RWPE2 (cell line): ENCODE measurements around the gene ODAM.
"Not testable (repeated sequence)": the region's sequence is repeated elsewhere in the genome, so short reads cannot be mapped to it uniquely, and the experiment has no call there.

Experiments
- ATAC-seq: fragments of 200-7000 bp; cut with Tn5 transposase; 3 replicates; pipeline ENCODE4 v1.9.1; 2021; ENCODE audit warnings: low read depth
- DNase-seq: peaks from one replicate; pipeline ENCODE4 v3.0.0-alpha.2; 2020; ENCODE audit warnings: low spot score
- H3K27ac ChIP-seq: fragments of 450-650 bp; 2 replicates; pipeline ENCODE4 v1.5.1; 2017; ENCODE audit warnings: mild to moderate bottlenecking; ENCODE audit not compliant: poor library complexity, severe bottlenecking
- H3K27me3 ChIP-seq: fragments of 250-450 bp; sonication (Bioruptor Pico); 2 replicates; pipeline ENCODE4 v1.5.1; 2021; ENCODE audit warnings: mild to moderate bottlenecking, moderate library complexity; ENCODE audit not compliant: insufficient read depth, poor library complexity, severe bottlenecking
- H3K36me3 ChIP-seq: fragments of 250-450 bp; sonication (Bioruptor Pico); 2 replicates; pipeline ENCODE4 v1.5.1; 2020; ENCODE audit warnings: low read depth, mild to moderate bottlenecking, moderate library complexity
- H3K4me1 ChIP-seq: fragments of 250-450 bp; sonication (Bioruptor Pico); 2 replicates; pipeline ENCODE4 v1.5.1; 2021; ENCODE audit warnings: mild to moderate bottlenecking, moderate library complexity; ENCODE audit not compliant: insufficient read depth, poor library complexity, severe bottlenecking
- H3K4me3 ChIP-seq: fragments of 250-450 bp; sonication (Bioruptor Pico); 2 replicates; pipeline ENCODE4 v1.5.1; 2021; ENCODE audit warnings: mild to moderate bottlenecking, moderate library complexity; ENCODE audit not compliant: severe bottlenecking
- H3K9me3 ChIP-seq: fragments of 250-450 bp; sonication (Bioruptor Pico); 2 replicates; pipeline ENCODE4 v1.5.1; 2021; ENCODE audit warnings: mild to moderate bottlenecking, moderate library complexity; ENCODE audit not compliant: severe bottlenecking
- TF ChIP-seq, protein P1 (sequence below): fragments of 450-650 bp; IDR thresholded peaks from one replicate; pipeline ENCODE4 v1.5.1; 2017; ENCODE audit warnings: mild to moderate bottlenecking, moderate library complexity; ENCODE audit not compliant: poor library complexity, severe bottlenecking

ODAM gene

GRCh38 chr4:70221818-70222217, 26.3 kb downstream of the ODAM start:
- H3K4me3 ChIP-seq, H3K27ac ChIP-seq, H3K9me3 ChIP-seq, H3K4me1 ChIP-seq, H3K27me3 ChIP-seq, ATAC-seq, DNase-seq, H3K36me3 ChIP-seq: not testable (repeated sequence)

DNA sequence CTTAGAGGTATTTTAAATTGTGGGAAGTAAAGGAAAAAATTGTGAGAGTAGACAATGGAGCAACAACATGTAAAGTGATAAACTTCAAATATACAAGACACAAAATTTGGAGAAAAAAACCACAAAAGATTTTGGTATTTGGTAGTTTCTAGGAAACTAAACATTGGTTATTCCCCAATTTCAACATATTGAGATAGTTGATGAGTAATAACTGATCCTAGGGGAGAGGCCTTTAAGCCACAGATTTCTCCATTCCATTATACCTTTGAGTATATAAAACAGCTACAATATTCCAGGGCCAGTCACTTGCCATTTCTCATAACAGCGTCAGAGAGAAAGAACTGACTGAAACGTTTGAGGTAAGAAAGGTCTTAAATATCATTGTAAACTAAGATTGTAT, 30.3 kb downstream of the ODAM start, which contains the start of gene FDCSP:
TSS of gene FDCSP (plus strand) at position 301 of the 400 bp plus-strand sequence. CDS start 5,071 bp downstream, outside the sequence.
- ATAC-seq, result no peak
- TF ChIP-seq, protein P1, sequence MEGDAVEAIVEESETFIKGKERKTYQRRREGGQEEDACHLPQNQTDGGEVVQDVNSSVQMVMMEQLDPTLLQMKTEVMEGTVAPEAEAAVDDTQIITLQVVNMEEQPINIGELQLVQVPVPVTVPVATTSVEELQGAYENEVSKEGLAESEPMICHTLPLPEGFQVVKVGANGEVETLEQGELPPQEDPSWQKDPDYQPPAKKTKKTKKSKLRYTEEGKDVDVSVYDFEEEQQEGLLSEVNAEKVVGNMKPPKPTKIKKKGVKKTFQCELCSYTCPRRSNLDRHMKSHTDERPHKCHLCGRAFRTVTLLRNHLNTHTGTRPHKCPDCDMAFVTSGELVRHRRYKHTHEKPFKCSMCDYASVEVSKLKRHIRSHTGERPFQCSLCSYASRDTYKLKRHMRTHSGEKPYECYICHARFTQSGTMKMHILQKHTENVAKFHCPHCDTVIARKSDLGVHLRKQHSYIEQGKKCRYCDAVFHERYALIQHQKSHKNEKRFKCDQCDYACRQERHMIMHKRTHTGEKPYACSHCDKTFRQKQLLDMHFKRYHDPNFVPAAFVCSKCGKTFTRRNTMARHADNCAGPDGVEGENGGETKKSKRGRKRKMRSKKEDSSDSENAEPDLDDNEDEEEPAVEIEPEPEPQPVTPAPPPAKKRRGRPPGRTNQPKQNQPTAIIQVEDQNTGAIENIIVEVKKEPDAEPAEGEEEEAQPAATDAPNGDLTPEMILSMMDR, result no peak

DNA sequence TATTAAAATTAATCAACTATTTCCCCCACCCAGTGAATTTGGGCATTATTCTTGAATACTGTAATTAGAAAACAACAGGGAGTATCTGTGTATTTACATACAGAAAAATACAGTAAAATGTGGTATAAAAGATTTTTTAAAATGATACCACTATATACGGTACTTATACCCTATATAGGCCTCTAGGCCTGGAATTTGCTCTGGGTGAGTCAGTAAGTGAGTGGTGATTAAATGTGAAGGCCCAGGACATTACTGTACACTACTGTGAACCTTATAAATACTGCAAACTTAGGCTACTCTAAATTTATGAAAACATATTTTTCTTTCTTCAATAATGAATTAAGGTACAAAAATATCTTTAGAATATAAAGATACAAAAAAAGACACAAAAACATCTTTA, 40.6 kb downstream of the ODAM start:
- no peaks in the 10 kb centered on the region for H3K27me3 ChIP-seq
- TF ChIP-seq, protein P1, result no peak
- no peaks in the 10 kb centered on the region for H3K4me1 ChIP-seq
- ATAC-seq, result peak; percentile 42; the same call in 1 of the 3 replicates
- no peak for DNase-seq
- no peak overlapping the region for H3K27ac ChIP-seq
- no peak overlapping the region for H3K4me3 ChIP-seq
- H3K36me3 ChIP-seq, result no peaks in the 10 kb centered on the region
- no peaks in the 10 kb centered on the region for H3K9me3 ChIP-seq

More for the DNA sequence above, 30.3 kb downstream of the ODAM start, which contains the start of gene FDCSP:
- Histone ChIP-seq H3K9me3 (no peaks in the 10 kb centered on the region), H3K4me3 (no peak within 1 kb of the TSS), H3K4me1 (no peaks in the 10 kb centered on the region), H3K27me3 (no peaks in the 10 kb centered on the region), H3K36me3 (no peaks in the 10 kb centered on the region), H3K27ac (no peak within 1 kb of the TSS)
- DNase-seq, result no peak

- ATAC-seq, result no peak
- Histone ChIP-seq H3K9me3 (no peaks in the 10 kb centered on the region), H3K27ac (no peak overlapping the region), H3K27me3 (no peaks in the 10 kb centered on the region), H3K4me1 (no peaks in the 10 kb centered on the region), H3K36me3 (no peaks in the 10 kb centered on the region), H3K4me3 (no peak overlapping the region)
- no peak for DNase-seq
- TF ChIP-seq, protein P1, result no peak
Observed at GRCh38 chr4:70239131-70239883, 43.8 kb downstream of the ODAM start.

DNA sequence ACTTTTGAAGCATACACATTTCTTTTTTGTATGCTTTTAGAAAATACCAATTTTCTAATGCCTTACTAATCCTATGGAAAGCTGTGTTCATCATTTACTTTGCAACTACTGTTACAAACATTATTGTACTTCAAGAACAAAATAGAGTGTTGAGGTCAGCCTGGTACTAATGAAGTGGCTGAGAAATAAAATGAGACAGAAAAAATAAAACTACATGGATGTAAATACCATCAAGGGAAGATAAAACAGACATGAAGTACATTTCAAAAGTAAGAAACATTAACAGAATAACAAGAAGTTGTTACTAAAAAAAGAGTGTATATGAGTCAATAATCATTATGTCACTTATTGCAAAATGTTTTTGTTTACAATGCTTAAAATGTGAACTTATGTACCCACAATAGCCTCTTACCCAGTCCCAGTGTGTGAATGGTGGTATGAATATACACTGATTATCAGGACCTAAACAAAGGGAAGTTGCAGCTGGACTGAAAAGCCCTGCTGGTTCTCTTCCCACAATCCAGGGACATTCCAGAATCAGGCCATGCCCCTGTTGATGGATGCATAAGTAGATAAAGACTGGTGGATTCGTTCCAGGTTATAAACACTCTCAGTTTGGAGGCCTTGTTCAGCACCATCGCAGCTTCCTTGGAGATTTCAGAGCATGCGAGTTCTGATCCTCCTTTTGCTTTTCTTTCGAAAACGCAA, 44.5 kb downstream of the ODAM start:
- no peak overlapping the region for H3K4me3 ChIP-seq
- DNase-seq (no peak), ATAC-seq (no peak)
- H3K36me3 ChIP-seq, result no peaks in the 10 kb centered on the region
- H3K27me3 ChIP-seq, result no peaks in the 10 kb centered on the region
- no peak overlapping the region for H3K27ac ChIP-seq
- TF ChIP-seq, protein P1, result no peak
- no peaks in the 10 kb centered on the region for H3K4me1 ChIP-seq
- no peaks in the 10 kb centered on the region for H3K9me3 ChIP-seq

- not testable (repeated sequence) for H3K36me3 ChIP-seq, H3K27ac ChIP-seq, ATAC-seq, H3K27me3 ChIP-seq, H3K4me1 ChIP-seq, DNase-seq, H3K9me3 ChIP-seq, H3K4me3 ChIP-seq
Observed at GRCh38 chr4:70242297-70242696, 46.8 kb downstream of the ODAM start, which contains the start of gene CSN3. Gene CSN3, plus strand, starts transcription at chr4:70242597. Its CDS starts 2,223 bp downstream, at chr4:70244820.
